Measurements from ENCODE around the gene ZNF808.

- no peak for TF ChIP-seq CTCF (IDR thresholded peaks at IDR 0.05)
- no peak for TF ChIP-seq POLR2A (IDR thresholded peaks at IDR 0.05)
Observed at GRCh38 chr19:52590728-52591127, 63.3 kb downstream of the ZNF808 start.
